ENCODE results near the gene ANKS6. TPM values are rescaled to one million over a fixed set of nuclear protein-coding genes. Genes with fewer than 3 reads are reported as not detected.

Gene ANKS6
- total RNA-seq, 2 experiments from 2014 or later, result 16.6 to 16.9 TPM

DNA sequence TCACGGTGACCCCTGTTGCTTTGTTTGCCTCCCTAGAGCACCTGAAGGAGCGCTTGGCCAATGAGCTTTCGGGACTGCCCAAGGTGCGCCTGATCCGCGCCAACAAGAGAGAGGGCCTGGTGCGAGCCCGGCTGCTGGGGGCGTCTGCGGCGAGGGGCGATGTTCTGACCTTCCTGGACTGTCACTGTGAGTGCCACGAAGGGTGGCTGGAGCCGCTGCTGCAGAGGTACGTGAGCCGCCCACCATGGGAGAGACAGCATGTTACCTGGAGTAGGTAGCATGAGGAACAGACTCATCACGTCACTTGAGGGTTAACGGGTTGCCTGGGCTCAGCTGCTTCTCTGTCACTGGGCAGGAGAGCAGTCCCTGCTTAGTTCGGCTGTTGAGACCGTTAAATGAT is 30.4 kb upstream of the ANKS6 start:
- ATAC-seq, result no peak
- no peaks in the 10 kb centered on the region for H3K27me3 Mint-ChIP-seq

DNA sequence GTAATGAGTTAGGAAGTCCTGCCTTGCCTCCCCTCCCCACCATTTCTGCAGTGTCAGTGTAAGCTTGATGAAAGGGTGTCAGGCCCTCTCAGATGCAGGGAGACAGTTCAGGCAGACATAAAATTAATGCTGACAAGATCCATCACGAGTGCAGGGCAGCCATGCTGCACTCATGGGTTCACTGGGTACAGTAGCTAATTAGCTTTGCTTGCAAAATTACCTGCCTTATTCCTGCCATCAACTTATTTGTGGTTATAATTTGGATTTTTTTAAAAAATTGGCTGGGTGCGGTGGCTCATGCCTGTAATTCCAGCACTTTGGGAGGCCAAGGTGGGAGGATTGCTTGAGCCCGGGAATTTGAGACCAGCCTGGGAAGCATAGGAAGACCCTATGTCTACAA is 29.1 kb upstream of the ANKS6 start:
- ChIA-PET POLR2A (no interaction called here), CTCF (interaction anchor here (2.5 kb wide), 1 partner anchor 22 kb away, joined by 7 read pairs; no protein-coding TSS in a partner anchor)
- intact Hi-C loops (cut with micrococcal nuclease), result no loop called here
- no peak for DNase-seq
- ATAC-seq, result no peak
- H3K4me1 Mint-ChIP-seq (ENCODE audit: low read depth), result no peaks in the 10 kb centered on the region
- TF ChIP-seq, protein P1, sequence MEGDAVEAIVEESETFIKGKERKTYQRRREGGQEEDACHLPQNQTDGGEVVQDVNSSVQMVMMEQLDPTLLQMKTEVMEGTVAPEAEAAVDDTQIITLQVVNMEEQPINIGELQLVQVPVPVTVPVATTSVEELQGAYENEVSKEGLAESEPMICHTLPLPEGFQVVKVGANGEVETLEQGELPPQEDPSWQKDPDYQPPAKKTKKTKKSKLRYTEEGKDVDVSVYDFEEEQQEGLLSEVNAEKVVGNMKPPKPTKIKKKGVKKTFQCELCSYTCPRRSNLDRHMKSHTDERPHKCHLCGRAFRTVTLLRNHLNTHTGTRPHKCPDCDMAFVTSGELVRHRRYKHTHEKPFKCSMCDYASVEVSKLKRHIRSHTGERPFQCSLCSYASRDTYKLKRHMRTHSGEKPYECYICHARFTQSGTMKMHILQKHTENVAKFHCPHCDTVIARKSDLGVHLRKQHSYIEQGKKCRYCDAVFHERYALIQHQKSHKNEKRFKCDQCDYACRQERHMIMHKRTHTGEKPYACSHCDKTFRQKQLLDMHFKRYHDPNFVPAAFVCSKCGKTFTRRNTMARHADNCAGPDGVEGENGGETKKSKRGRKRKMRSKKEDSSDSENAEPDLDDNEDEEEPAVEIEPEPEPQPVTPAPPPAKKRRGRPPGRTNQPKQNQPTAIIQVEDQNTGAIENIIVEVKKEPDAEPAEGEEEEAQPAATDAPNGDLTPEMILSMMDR (IDR thresholded peaks at IDR 0.05), result no peak
- H3K4me3 Mint-ChIP-seq, result no peak overlapping the region
- peaks cover 14% of the 10 kb centered on the region for H3K36me3 Mint-ChIP-seq (ENCODE audit: low read depth)
- no peaks in the 10 kb centered on the region for H3K27me3 Mint-ChIP-seq
- H3K9me3 Mint-ChIP-seq, result no peaks in the 10 kb centered on the region
- no peak overlapping the region for H3K27ac Mint-ChIP-seq

More for the DNA sequence above, 30.4 kb upstream of the ANKS6 start:
- Mint-ChIP-seq H3K4me3 (no peak overlapping the region), H3K4me1 (ENCODE audit: low read depth) (no peaks in the 10 kb centered on the region), H3K36me3 (ENCODE audit: low read depth) (peaks cover 17% of the 10 kb centered on the region), H3K9me3 (no peaks in the 10 kb centered on the region), H3K27ac (no peak overlapping the region)
- intact Hi-C loops (cut with micrococcal nuclease), result no loop called here
- ChIA-PET POLR2A (no interaction called here), CTCF (interaction anchor here (2.0 kb wide), 1 partner anchor 21 kb away, joined by 10 read pairs; no protein-coding TSS in a partner anchor)
- no peak for DNase-seq
- TF ChIP-seq, protein P1 (IDR thresholded peaks at IDR 0.05), result no peak

DNA sequence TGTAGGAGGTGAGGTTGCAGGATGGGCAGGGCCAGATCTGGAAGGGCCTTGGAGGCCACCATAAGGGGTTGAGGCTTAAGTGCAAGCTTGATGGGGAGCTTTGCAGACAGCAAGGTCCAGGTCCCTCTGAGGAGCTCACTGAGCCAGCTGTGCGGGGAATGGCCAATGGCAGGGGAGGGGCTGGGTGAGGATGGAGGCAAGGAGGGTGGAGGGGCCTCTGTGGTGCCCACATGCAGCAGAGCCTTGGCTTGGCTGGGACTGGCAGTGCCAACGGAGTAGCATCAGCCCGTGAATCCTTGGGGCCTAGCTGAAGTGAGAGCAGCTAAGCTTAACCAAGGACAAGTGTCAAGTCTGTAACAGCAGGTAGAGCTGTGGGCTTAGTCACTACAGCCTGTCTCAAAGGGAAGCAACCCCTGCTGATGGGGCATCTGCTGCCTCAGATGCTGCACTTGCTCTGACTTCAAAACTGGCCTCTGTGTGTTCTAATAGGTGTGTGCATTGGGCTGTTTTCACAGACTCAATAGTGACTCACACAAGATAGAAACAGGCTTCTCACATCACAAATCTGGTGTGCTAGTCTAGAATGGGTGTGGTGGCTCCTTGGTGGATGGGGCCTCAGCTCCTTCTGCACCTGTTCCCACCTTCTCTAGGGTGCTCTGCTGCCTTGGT is 27.4 kb upstream of the ANKS6 start:
- Mint-ChIP-seq H3K4me1 (ENCODE audit: low read depth) (no peaks in the 10 kb centered on the region), H3K9me3 (no peaks in the 10 kb centered on the region), H3K4me3 (no peak overlapping the region), H3K27ac (no peak overlapping the region), H3K27me3 (no peaks in the 10 kb centered on the region), H3K36me3 (ENCODE audit: low read depth) (peaks cover 11% of the 10 kb centered on the region)
- TF ChIP-seq, protein P1 (IDR thresholded peaks at IDR 0.05), result no peak
- ChIA-PET POLR2A (no interaction called here), CTCF (interaction anchor here (2.5 kb wide), 1 partner anchor 24 kb away, joined by 7 read pairs; no protein-coding TSS in a partner anchor)
- DNase-seq, result no peak
- intact Hi-C loops (cut with micrococcal nuclease), result no loop called here
- ATAC-seq, result no peak

DNA sequence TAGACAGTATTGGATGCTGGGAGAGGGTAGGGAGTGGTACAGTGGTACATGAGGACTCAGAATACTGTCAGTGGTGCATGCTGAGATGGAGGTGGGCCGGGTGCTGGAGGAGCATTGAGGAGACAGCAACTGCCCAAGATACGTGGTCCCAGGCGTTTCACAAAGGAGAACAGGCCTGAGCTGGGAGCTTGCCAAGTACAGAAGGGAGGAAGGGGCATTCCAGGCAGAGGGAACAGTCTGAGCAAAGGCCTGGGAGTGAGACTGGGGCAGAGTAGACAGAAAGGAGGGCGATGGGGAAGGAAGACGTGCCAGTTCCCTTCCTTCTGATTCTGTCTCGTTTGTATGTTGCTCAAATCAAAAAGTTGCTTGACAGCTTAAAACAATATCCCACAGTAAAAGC is 26.3 kb upstream of the ANKS6 start:
- intact Hi-C loops (cut with micrococcal nuclease), result no loop called here
- CTCF ChIA-PET, result interaction anchor here (1.2 kb wide), 1 partner anchor 13 kb away, joined by 5 read pairs; no protein-coding TSS in a partner anchor
- Mint-ChIP-seq H3K27me3 (no peaks in the 10 kb centered on the region), H3K9me3 (no peaks in the 10 kb centered on the region), H3K27ac (no peak overlapping the region), H3K4me1 (ENCODE audit: low read depth) (no peaks in the 10 kb centered on the region), H3K4me3 (no peak overlapping the region), H3K36me3 (ENCODE audit: low read depth) (peaks cover 16% of the 10 kb centered on the region)
- ATAC-seq, result no peak
- POLR2A ChIA-PET, result no interaction called here
- TF ChIP-seq, protein P1 (IDR thresholded peaks at IDR 0.05), result no peak
- DNase-seq, result no peak

DNA sequence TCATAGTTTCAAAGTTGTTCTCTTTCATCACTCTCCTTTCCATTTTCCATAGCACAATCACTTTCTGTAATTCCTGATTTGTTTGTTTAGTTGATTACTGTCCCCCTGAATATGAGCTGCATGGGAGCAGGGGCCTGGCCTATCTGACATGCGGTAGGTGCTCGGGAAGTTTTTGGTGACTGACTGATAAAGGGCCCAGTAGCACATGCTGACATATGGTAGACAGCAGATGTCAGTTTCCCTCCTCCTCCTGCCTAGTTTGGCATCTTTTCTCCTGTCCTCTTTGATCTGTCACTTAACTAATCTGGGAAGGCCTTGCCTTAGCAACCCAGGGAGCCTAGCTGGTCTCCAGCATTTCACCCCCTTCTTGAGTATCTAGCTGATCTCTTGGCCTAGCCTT is 25.5 kb upstream of the ANKS6 start:
- H3K9me3 Mint-ChIP-seq, result no peaks in the 10 kb centered on the region
- no peak overlapping the region for H3K27ac Mint-ChIP-seq
- ATAC-seq (no peak), DNase-seq (no peak)
- no peak overlapping the region for H3K4me3 Mint-ChIP-seq
- intact Hi-C loops (cut with micrococcal nuclease), result no loop called here
- TF ChIP-seq, protein P1 (IDR thresholded peaks at IDR 0.05), result no peak
- CTCF ChIA-PET, result interaction anchor here (1.2 kb wide), 1 partner anchor 12 kb away, joined by 5 read pairs; no protein-coding TSS in a partner anchor
- H3K4me1 Mint-ChIP-seq (ENCODE audit: low read depth), result no peaks in the 10 kb centered on the region
- POLR2A ChIA-PET, result no interaction called here
- H3K36me3 Mint-ChIP-seq (ENCODE audit: low read depth), result peaks cover 18% of the 10 kb centered on the region
- no peaks in the 10 kb centered on the region for H3K27me3 Mint-ChIP-seq
